ENCODE measurements around the gene MYD88.
"Not testable (repeated sequence)": the region's sequence is repeated elsewhere in the genome, so short reads cannot be mapped to it uniquely, and the experiment has no call there.

MYD88 gene

GRCh38 chr3:38127611-38128302 is 10.7 kb upstream of the MYD88 start:
- no peak for DNase-seq

- DNase-seq = no peak
Measured at GRCh38 chr3:38128303-38128655, 10.2 kb upstream of the MYD88 start.

- no peak for DNase-seq
Measured at GRCh38 chr3:38129058-38129457, 9.4 kb upstream of the MYD88 start.

GRCh38 chr3:38130631-38131065 is 7.8 kb upstream of the MYD88 start:
- DNase-seq = no peak

GRCh38 chr3:38131621-38132369 is 6.7 kb upstream of the MYD88 start:
- DNase-seq = no peak

GRCh38 chr3:38133209-38133556 is 5.3 kb upstream of the MYD88 start:
- no peak for DNase-seq

GRCh38 chr3:38133557-38134405 is 4.7 kb upstream of the MYD88 start:
- DNase-seq = no peak

GRCh38 chr3:38134517-38135143 is 3.8 kb upstream of the MYD88 start:
- not testable (repeated sequence) for DNase-seq

GRCh38 chr3:38135621-38136277 is 2.7 kb upstream of the MYD88 start:
- not testable (repeated sequence) for DNase-seq

- peak; percentile 40 for DNase-seq
Measured at GRCh38 chr3:38136393-38136776, 2.1 kb upstream of the MYD88 start.

- DNase-seq = peak; percentile 98
Measured at GRCh38 chr3:38136777-38137614, 1.5 kb upstream of the MYD88 start, which contains the start of gene ACAA1. Gene ACAA1 (minus strand): TSS chr3:38137127. CDS start chr3:38137035, 92 bp downstream.

- peak; percentile 32 for DNase-seq
Measured at GRCh38 chr3:38137615-38138348, 679 bp upstream of the MYD88 start.

- no peak for DNase-seq
Measured at GRCh38 chr3:38139191-38139590, 730 bp downstream of the MYD88 start.

- DNase-seq = no peak
Measured at GRCh38 chr3:38139652-38140051, 1.2 kb downstream of the MYD88 start.

- no peak for DNase-seq
Measured at GRCh38 chr3:38140326-38141172, 2.1 kb downstream of the MYD88 start.

- no peak for DNase-seq
Measured at GRCh38 chr3:38141173-38141951, 2.9 kb downstream of the MYD88 start.

GRCh38 chr3:38141952-38142273 is 3.5 kb downstream of the MYD88 start:
- DNase-seq = no peak

- DNase-seq = no peak
Measured at GRCh38 chr3:38142959-38143358, 4.5 kb downstream of the MYD88 start.

GRCh38 chr3:38143511-38143910 is 5.0 kb downstream of the MYD88 start:
- no peak for DNase-seq

Measured in NCI-H146 (cell line).